ENCODE data around the gene BACH1.
A peak's percentile ranks its signal among the peaks of the same experiment; 100 is the strongest.

BACH1 gene

DNA sequence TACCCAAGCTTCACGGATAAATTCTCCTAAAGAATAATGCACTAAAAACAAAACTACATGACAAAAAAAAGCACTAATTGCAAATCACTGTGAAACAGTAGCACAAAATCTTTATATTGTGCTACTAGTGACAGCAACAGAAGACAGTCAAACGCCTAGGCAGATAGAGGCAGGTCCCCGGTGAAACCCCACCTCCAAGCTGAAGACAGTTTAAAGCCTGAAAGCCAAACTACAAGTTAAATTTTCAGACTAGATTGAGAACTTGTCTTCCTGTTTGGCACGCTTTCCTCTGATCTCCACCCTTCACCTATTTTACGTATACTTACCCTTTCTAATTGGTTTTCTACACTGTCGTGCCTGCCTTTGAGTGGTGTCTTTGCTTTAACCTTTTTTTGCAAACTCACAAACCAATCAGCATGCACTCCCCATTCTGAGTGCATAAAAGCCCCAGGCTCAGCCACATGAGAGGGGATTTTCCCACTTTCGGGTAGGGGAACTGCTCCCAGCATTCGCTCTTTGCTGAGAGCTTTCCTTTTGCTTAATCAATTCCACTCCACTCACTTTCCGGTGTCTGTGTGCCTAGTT is 3.6 kb upstream of the BACH1 start:
- no peak for DNase-seq

DNA sequence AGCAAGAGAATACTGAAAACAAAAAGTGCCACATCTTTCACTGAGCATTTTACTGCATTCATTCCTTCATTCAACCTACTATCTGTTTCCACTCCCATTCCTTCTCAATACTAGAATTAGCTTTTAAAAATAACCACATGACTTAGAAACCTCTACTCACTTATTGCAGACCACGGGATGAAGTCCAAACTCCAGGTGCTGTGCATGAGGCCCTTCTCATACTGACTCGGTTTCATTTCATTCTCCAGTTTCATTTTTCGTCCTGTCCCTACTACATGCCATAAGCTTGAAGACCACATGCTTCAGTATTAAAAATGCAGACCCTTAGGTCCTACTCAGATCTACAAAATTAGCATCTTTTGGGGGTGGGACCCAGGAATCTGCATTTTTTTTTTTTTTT is 2.3 kb upstream of the BACH1 start:
- no peak for DNase-seq

DNA sequence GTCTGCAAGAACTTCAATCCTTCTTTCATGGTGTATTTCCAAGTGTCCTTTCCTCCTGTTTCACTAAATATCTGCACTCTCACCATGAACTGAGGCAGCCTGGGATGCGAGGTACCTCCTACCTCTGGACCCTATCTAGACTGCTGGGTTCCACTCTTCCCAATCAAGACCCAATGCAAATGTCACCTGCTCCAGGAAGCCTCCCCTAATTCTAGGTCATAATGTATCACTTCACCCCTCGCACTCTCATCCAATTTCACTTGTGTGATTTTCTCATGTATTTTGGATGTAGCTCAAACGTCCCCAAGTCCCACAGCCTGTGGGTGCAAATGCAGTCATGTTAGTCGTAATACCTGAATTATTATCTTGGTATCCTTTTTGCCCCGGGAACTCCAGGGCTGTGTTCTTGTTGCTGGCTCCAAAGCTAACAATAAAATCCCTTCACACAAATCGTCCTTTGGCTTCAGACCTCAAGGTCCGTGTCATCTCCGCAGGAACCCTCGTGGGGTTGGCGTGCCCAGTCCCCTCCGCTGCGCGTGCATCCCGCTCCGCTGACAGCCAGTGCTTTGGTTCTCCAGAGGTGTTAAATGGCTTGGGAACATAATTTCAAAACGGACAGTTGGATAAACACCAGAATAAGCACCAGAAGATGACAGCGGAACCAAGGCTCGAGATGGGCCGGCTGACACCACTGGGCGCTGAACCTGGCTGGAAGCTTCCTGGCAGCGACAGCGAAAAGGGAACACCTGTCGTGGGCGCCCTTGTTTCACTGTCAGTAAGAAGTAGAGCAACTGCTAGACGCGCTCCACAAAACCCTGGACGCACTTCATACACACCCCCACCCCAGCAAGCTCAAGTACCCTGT is 1.0 kb upstream of the BACH1 start:
- no peak for DNase-seq

DNA sequence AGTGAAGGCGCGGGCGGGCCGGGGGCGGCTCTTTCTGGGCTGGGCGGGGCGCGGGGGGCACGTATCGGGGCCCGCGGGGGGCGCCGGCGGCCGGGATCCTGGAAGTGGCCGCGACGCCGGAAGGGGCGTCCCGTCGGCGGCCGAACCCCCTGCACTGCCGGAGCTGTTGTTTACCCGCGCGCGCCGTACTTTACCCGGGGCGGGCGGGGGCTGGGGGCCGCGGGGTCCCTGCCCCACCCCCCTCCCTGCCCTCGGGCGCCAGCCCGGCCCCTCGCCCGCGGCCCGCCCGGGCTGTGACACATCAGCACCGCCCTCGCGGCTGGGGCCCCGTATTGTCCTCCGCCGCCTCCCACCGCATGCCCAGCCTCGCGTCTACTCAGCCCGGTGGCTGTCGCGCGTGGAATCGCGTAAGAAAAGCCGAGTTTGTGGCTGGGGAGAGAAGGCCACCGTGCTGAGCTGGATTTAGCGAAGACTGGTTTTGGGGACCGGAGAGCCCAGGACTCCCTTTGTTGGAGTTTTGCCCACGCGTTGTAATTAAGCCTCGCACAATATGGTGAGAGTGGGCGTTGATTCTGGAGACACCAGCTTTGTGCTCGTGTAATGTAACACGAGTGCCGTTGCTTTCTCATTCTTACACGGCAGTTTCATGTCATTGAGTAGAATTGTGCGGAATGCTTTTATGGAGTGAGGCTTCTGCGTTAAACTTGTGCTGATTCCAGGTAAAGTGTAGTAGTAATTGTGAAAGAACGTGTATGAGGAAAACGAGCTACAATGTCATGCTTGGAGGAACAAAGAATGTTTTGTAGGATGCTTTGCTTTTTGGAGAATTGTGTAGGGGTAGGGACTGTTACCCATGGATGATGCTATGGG is 559 bp downstream of the BACH1 start:
- DNase-seq = peak; percentile 79

DNA sequence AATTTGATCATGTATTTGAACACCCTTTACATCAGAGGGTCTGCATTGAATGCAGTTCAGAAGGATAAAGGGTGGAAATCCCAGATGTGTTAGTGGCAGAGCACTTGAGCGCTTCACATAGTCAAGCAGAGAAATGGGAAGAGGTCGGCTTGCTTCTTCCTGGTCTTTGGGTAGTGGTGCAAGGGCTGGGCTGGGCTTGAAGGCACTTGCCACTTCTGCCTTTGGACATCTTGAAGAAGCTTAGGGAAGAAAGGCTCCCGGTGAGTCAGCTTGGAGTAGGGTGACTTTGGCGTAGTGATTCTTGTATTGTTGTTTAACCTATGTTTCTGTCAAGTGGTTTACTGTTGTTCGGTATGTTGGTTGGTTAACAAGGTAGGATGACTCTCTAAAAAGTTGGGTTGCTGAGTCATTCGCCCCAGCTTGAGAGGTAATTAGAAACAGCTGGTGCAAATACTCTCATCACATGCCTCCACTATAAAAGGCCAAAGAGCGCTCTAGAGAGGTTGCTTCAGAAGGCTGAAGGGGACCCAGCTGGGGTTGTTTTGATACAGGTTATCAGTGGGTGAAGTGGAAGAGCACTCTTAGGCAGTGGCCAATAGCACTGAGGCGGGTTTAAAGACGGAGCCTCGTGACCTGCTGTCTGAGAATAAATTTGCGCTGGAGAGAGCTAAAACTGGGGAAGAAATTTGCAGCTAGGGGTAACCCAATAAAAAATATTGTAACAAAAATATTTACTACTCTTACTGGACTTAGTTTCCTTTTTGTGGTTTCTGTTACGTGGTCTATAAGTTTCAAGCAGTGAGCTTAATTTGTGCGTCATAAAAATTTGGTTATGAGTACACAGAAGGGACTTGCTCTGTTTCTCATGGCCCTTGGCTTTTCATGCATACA is 1.4 kb downstream of the BACH1 start:
- no peak for DNase-seq

DNA sequence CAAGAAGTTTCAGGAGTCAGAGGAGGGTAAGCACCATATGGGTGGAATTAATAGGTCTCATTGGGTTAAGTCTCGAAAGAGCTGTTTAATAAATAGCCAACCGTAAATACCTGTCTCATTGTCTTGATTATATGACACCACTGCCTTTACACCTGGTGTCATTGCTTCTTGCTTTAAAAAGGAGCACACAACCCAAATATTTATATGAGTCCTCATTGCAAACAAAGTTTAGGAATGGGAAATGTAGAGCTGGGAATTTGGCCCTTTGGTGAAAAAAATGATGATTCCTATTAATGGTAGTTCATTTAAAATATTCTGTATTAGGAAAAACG is 2.1 kb downstream of the BACH1 start:
- DNase-seq = no peak

DNA sequence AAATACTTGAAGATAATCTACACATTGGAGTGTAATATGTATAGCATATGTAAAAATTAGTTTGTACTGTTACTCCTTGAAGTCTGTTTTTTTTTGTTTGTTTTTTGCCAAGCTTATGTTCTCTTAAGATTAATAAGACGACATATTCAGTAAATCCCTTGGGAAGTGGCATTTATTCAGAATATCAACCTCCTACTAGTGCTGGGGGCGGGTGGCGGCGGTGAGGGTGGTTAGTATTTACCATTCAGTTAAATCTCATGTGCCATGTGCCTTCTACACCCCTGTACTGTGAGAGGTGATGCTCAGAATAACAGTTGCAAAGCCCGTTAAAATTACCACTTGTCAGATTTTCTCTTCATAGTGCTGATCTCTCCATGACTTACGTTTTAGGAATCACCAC is 3.0 kb downstream of the BACH1 start:
- DNase-seq = no peak

DNA sequence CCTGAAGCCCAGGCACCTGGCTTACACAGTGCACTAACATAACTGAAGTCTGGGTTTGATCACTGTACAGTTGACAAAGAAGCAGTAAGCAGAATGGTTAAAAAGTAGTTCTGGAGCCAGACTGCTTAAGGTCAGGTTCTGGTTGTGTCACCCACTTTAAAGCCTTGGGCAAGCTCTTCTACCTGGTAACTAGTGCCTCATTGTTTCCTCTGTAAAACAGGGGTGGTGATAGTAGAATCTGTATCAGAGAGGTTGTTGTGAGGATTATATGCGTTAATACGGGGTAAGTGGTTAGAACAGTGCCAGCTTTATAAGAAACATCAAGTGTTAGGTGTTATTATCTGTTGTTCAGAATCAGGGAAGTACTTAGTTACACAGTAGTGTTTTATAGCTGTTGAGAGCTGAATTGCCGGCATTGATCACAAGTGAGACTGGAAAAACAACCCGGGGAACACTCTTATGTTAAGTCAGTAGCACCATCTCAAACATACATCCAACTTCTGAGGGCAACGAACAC is 3.7 kb downstream of the BACH1 start:
- no peak for DNase-seq

DNA sequence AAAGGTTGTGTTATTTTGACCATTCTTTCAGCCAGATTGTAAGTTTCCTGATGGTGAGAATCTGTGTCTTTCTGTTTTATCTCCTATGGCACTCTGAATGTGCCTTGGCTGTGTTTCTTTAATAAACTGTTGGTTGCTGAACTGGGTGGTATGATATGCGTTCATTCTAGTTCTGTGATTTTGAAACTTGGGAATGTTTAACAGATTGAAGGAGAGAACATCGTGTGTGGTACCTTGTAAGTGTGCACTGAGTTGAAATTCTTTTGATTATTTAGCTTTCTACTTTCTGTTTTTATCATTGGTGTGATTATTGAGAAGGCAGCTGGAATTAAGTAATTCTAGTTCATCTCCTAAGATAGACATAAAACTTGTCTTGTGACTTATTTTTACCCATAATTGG is 4.6 kb downstream of the BACH1 start:
- DNase-seq = no peak

DNA sequence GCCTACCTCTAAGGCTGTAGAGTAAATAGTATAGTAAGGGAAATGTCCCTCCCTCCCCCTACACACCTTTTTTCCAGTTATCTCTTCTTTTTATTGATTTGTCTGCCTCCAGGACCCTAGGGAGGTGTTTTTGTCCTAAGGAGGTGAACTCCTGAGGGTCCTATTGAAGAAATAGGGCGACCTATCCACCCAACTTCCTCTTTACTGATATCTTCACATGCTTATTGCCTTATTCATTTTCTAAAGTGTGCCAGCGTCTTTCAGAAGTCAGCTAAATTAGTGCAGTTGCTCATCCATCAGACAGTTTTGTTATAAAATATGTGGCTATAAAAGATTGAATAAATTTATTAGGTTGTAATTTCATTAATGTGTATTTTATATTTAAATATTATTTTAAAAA is 5.9 kb downstream of the BACH1 start:
- DNase-seq = no peak

DNA sequence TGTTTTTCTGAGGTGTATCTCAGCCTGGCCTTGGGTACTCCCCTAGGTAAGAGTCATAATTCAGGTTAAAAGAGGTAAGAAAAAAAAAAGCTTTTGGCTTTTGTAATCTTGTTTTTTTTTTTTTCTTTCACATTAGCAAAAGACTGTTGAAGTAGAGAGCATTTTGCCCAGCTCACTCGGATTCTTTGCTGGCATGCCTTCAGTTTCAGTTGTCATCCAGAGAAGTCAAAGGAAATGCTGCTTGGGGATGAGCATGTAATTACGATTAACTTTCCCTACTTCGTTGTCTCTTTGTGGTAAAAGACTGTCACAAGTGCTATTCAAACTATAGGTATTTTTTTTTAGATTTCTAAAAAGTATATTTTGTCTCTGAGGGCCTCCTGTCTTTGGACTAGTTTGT is 6.3 kb downstream of the BACH1 start:
- DNase-seq = no peak

DNA sequence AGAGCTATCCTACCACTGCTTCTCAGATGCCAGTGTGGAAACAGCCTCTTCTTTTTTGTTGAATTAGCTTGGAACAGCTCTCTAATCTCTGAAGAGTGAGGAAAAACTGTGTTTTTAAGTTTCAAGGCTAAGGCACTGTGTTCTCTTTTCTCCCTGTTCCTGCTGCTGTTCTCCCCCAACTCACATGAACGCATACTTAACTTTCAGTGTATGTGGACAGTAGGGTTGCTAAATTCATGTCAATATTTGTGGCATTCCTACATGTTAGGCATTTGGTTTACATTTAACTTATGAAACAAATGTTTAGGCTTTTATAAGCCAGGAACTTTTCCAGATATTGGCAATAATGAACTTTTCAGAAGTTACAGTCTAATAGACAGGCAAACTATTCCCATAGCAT is 6.8 kb downstream of the BACH1 start:
- DNase-seq = no peak

DNA sequence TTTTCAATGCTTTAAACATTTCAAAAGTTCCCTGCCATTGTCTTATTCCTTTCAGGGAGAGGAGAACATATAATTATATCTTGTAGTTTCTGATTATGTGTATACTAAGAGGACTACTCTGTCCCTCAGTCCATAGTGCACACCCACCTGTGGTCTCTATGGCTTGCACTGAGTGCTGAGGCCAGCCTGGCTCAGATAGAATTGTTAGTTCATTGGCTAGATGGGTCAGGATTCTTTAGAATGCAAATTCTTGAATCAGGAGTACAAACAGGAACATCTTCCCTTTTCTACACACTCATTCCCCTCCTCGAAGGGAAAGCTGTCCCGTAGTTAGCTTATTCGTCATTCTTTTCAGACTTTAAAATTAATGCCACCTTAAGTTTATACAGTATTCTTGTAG is 8.2 kb downstream of the BACH1 start:
- DNase-seq = no peak

DNA sequence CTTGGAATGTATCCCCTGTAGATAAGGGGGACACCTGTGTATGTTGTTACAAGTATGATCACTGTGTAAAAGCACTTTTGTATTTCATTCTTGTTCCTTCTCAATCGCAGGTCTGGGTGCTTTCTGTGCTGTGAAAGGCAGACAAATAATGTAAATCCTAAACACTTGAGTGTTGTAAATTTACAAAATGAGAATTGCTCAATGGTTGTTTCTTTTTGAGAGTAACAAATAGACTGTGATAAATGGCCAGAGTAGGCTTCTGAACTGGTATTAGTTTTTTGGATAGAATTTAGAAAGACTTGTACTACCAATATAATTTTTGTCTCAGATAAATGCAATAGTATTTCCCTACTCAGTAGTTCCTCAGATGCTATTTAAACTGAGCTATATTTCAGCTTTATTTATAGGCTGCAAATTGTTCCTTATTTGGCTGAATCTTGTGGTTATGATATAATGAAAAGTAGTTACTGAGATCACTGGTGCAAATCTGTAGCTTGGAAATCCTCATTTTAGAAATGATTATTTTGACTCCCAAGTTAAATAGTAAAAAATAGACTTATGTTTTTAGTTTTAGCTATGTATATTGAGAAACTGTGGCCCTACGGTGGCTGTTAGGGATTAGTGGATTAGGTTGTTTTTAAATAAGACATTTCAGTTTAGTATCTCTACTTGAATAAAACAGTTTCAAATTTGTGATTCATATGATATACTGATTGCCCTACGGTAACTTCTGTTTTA is 9.2 kb downstream of the BACH1 start:
- no peak for DNase-seq

DNA sequence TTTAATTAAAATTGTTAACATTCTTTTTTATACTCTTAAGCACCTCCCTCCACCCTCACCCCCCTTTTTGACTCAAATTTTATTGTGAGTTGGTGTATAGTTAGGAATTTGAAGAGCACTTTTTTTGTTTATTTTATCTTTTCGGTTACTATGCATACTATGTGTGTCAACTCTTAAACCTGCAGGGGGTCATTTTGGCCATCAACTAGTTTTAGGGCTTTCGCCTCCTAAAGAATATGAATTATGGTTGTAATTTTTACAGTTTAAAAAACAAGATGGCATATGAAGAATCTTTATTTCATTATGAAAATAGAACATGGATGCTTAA is 9.7 kb downstream of the BACH1 start:
- no peak for DNase-seq

DNA sequence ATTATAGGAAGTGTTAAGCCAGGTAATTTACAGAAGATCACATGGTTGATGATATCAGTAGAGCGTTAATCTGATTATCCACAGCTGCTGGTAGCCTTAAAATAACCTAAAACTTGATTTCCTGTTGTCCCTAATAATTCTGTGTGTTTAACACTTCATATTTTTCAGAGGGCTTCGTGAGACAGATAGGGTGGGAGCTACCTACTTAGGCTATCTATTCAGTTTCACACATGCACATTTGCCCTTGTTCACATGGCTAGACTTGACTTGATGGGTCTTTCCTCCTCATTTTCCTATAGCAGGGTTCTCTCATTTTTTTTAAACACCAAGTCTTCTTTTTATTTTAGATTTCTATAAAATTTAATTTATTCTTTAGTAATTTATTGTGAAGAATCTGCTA is 11.0 kb downstream of the BACH1 start:
- no peak for DNase-seq

DNA sequence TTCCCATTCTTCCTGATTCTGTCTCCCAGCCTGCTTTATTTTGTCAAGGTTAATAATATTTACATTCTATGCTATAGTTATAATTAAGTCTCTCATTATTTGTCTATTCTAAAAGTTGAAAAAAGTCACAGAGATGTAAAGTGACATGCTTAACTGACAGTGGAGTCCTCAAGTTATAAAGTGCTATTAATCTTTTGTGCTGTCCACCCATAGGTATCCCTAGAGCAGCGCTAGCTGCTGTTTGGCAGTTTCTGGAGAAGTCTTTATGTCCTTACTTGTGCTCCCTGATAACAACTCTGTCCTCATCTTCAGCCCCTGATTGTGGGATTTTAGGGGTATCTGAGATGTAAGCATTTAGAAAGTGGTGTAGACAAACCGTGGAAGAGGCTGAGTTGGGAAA is 13.1 kb downstream of the BACH1 start:
- DNase-seq = no peak

DNA sequence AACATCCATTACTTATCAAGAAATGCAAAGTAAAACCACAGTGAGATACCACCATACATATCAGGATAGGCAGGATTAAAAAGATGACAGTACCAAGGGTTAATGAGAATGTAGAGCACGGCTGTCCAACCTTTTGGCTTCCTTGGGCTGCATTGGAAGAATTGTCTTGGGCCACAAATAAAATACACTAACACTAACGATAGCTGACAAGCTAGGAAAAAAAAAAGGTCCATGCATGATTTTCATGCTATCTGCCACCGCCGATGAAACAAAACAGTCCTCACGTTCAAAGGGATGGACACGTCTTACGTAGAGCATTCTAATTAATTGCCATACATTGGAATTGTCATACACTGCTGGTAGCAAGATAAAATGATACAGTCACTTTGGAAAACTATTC is 14.3 kb downstream of the BACH1 start:
- no peak for DNase-seq

DNA sequence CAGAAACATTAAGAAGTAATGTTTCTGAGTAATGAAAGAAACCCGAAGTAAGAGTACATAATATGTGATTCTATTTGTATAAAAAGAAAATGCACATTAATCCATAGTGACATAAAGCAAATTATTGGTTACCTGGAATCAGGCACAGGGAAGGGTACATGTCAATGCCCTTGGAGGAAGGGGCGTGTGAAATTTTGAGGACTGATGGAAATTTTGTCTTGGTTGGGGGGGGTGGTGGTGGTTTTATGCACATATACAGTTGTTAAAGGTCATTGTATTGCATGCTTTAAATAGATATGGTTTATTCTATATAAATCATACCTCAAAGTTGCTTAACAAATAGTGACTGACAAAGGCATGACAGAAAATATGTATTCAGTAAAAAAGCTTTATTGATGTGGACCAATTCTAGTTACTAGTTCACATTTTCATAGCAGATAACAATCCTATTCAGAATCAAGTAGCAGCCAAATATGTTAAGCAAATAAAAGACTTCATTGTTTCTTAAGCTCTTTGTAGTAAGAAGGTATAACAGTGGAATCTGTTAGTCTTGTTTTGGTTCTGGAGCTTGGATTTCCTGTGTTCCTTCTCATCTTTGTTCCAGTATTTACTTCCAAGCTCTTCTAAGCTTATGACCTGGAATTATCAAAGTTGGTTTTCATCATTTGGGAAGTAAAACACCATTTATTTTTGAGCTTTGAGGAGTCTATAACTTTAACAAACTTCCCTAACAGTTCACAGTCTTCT is 15.1 kb downstream of the BACH1 start:
- DNase-seq = no peak

DNA sequence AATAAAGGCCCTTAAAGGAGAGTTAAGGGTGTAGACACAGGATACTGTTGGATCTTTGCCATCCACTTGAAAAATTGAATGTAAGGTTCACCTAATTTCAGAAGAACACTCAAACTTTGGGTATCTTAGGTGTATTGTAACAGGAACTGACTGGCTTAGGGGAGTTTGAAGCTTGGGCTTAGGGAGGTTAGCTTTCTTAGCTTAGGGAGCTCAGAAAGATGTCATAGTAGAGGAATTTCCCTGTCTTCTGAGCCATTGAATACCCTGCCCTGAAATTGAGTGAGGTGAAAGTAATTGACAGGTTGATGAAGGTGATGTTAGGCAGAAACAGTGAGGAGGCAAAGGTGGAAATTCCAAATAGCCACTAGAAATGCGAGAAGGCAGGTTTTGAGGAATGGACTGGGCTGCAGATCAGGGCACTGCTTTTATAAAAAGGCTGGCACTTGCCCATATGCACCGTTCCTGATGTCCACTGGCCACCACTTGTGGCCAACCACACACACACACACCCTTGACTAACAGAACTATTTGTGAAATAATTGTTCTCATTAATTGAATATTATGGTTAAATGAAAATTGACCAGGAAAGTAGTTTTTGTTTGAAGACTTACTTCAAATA is 16.5 kb downstream of the BACH1 start:
- DNase-seq = no peak

Data from right forelimb (tissue), 1 donor.